WTC11 (cell line): ENCODE measurements around the gene CALML3. TPM values are rescaled to one million over a fixed set of nuclear protein-coding genes. Genes with fewer than 3 reads are reported as not detected.

ENCODE experiments used
- ATAC-seq: fragments of 200-7000 bp; cut with Tn5 transposase; 2 replicates; pipeline ENCODE4 v1.10.0; 2021; ENCODE audit warnings: mild to moderate bottlenecking, moderate library complexity
- CTCF ChIA-PET: fragments of 300-600 bp; sonication (Branson Sonifier 250); formaldehyde crosslinking; loops from one replicate; lab custom pipeline; 2021; ENCODE audit warnings: antibody characterized with exemption; lab: Charles Lee
- POLR2A ChIA-PET: fragments of 350-600 bp; sonication (Branson Sonifier 250); formaldehyde crosslinking; loops from one replicate; lab custom pipeline; 2021; ENCODE audit warnings: antibody characterized with exemption; lab: Charles Lee
- DNase-seq: peaks from one replicate; pipeline ENCODE4 v3.0.0; 2021; ENCODE audit warnings: low spot score
- H3K27ac Mint-ChIP-seq: 2 replicates; pipeline ENCODE4 v1.8.0; 2021; ENCODE audit warnings: mixed read lengths
- H3K27me3 Mint-ChIP-seq: 2 replicates; pipeline ENCODE4 v1.8.0; 2021; ENCODE audit warnings: low read depth, mild to moderate bottlenecking, moderate library complexity, mixed read lengths
- H3K36me3 Mint-ChIP-seq: 2 replicates; pipeline ENCODE4 v1.8.0; 2021; ENCODE audit warnings: mixed read lengths
- H3K4me1 Mint-ChIP-seq: 2 replicates; pipeline ENCODE4 v1.8.0; 2022; ENCODE audit warnings: mixed read lengths
- H3K4me3 Mint-ChIP-seq: 2 replicates; pipeline ENCODE4 v1.8.0; 2021; ENCODE audit warnings: mild to moderate bottlenecking, moderate library complexity, mixed read lengths
- H3K9me3 Mint-ChIP-seq: 2 replicates; pipeline ENCODE4 v1.8.0; 2021; ENCODE audit warnings: mixed read lengths
- CDX4 ChIP-seq: fragments of 250-450 bp; sonication (Bioruptor Pico); IDR thresholded peaks from 2 replicates; pipeline ENCODE4 v1.9.0; 2021; ENCODE audit warnings: moderate library complexity, mild to moderate bottlenecking, inconsistent platforms, borderline replicate concordance
- CREB1 ChIP-seq: sonication (generic); formaldehyde crosslinking; IDR thresholded peaks from 2 replicates; pipeline ENCODE4 v1.8.0; 2023; ENCODE audit warnings: mild to moderate bottlenecking, missing genetic modification reagents
- EMX1 ChIP-seq: fragments of 250-450 bp; sonication (Bioruptor Pico); IDR thresholded peaks from 2 replicates; pipeline ENCODE4 v1.8.0; 2021; ENCODE audit warnings: mild to moderate bottlenecking
- FOXP1 ChIP-seq: sonication (generic); formaldehyde crosslinking; IDR thresholded peaks from 2 replicates; pipeline ENCODE4 v1.8.0; 2022; ENCODE audit warnings: missing genetic modification reagents, mild to moderate bottlenecking, moderate library complexity, borderline replicate concordance
- JUN ChIP-seq: sonication (generic); formaldehyde crosslinking; IDR thresholded peaks from 2 replicates; pipeline ENCODE4 v1.8.0; 2023; ENCODE audit warnings: mild to moderate bottlenecking, missing genetic modification reagents
- MAX ChIP-seq: sonication (generic); formaldehyde crosslinking; IDR thresholded peaks from 2 replicates; pipeline ENCODE4 v1.8.0; 2022; ENCODE audit warnings: mild to moderate bottlenecking, missing genetic modification reagents
- NFATC4 ChIP-seq: fragments of 250-450 bp; sonication (Bioruptor Pico); IDR thresholded peaks from 2 replicates; pipeline ENCODE4 v1.9.0; 2021; ENCODE audit warnings: mild to moderate bottlenecking
- NFE2L1 ChIP-seq: sonication (generic); formaldehyde crosslinking; IDR thresholded peaks from 2 replicates; pipeline ENCODE4 v1.8.1; 2023; ENCODE audit warnings: missing genetic modification reagents
- OVOL2 ChIP-seq: fragments of 250-450 bp; sonication (Bioruptor Pico); IDR thresholded peaks from 2 replicates; pipeline ENCODE4 v1.9.0; 2021; ENCODE audit warnings: mild to moderate bottlenecking, borderline replicate concordance
- RORB ChIP-seq: fragments of 250-450 bp; sonication (Bioruptor Pico); IDR thresholded peaks from 2 replicates; pipeline ENCODE4 v1.9.0; 2021; ENCODE audit warnings: mild to moderate bottlenecking
- ZBTB21 ChIP-seq: sonication (generic); formaldehyde crosslinking; IDR thresholded peaks from 2 replicates; pipeline ENCODE4 v1.8.1; 2023; ENCODE audit warnings: mild to moderate bottlenecking, missing genetic modification reagents, borderline replicate concordance
- ZMAT4 ChIP-seq: fragments of 250-450 bp; sonication (Bioruptor Pico); IDR thresholded peaks from 2 replicates; pipeline ENCODE4 v1.9.0; 2021; ENCODE audit warnings: mild to moderate bottlenecking
- ZNF121 ChIP-seq: sonication (generic); formaldehyde crosslinking; IDR thresholded peaks from 2 replicates; pipeline ENCODE4 v1.8.0; 2023; ENCODE audit warnings: missing genetic modification reagents
- ZNF512 ChIP-seq: sonication (generic); formaldehyde crosslinking; IDR thresholded peaks from 2 replicates; pipeline ENCODE4 v1.8.1; 2022; ENCODE audit warnings: missing genetic modification reagents, borderline replicate concordance
- total RNA-seq: library from RNA; stranded (reverse); gene quantifications from 3 replicates; pipeline ENCODE4 v1.2.3, GENCODE V29; 2021
- TF ChIP-seq, protein P1 (sequence below): fragments of 200-600 bp; IDR thresholded peaks from 2 replicates; pipeline ENCODE4 v1.8.0; 2022; ENCODE audit warnings: antibody characterized with exemption
- TF ChIP-seq, protein P2 (sequence below): sonication (generic); formaldehyde crosslinking; IDR thresholded peaks from 2 replicates; pipeline ENCODE4 v1.8.1; 2022; ENCODE audit warnings: mild to moderate bottlenecking, moderate library complexity, missing genetic modification reagents
- TF ChIP-seq, protein P3 (sequence below): fragments of 250-450 bp; sonication (Bioruptor Pico); IDR thresholded peaks from 2 replicates; pipeline ENCODE4 v1.9.0; 2021; ENCODE audit warnings: mild to moderate bottlenecking

Gene CALML3
- total RNA-seq, 1 experiment from 2014 or later: not detected

GRCh38 chr10:5545778-5546710 lies 21.3 kb downstream of the CALML3 start:
- H3K36me3 Mint-ChIP-seq: peaks cover 16% of the 10 kb centered on the region
- ATAC-seq (no peak), DNase-seq (peak; percentile 6)
- ChIA-PET POLR2A (no interaction called here), CTCF (no interaction called here)
- H3K4me1 Mint-ChIP-seq: no peaks in the 10 kb centered on the region
- H3K4me3 Mint-ChIP-seq: no peak overlapping the region
- no peaks in the 10 kb centered on the region for H3K27me3 Mint-ChIP-seq
- peaks cover 26% of the 10 kb centered on the region for H3K9me3 Mint-ChIP-seq
- H3K27ac Mint-ChIP-seq: no peak overlapping the region
- TF ChIP-seq NFATC4 (CRISPR knock-in tag): no peak
- TF ChIP-seq, protein P1, sequence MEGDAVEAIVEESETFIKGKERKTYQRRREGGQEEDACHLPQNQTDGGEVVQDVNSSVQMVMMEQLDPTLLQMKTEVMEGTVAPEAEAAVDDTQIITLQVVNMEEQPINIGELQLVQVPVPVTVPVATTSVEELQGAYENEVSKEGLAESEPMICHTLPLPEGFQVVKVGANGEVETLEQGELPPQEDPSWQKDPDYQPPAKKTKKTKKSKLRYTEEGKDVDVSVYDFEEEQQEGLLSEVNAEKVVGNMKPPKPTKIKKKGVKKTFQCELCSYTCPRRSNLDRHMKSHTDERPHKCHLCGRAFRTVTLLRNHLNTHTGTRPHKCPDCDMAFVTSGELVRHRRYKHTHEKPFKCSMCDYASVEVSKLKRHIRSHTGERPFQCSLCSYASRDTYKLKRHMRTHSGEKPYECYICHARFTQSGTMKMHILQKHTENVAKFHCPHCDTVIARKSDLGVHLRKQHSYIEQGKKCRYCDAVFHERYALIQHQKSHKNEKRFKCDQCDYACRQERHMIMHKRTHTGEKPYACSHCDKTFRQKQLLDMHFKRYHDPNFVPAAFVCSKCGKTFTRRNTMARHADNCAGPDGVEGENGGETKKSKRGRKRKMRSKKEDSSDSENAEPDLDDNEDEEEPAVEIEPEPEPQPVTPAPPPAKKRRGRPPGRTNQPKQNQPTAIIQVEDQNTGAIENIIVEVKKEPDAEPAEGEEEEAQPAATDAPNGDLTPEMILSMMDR: no peak
- TF ChIP-seq EMX1: no peak
- TF ChIP-seq, protein P2, sequence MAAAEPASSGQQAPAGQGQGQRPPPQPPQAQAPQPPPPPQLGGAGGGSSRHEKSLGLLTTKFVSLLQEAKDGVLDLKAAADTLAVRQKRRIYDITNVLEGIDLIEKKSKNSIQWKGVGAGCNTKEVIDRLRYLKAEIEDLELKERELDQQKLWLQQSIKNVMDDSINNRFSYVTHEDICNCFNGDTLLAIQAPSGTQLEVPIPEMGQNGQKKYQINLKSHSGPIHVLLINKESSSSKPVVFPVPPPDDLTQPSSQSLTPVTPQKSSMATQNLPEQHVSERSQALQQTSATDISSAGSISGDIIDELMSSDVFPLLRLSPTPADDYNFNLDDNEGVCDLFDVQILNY (CRISPR knock-in tag): no peak
- no peak for TF ChIP-seq OVOL2 (CRISPR knock-in tag)
- TF ChIP-seq, protein P3, sequence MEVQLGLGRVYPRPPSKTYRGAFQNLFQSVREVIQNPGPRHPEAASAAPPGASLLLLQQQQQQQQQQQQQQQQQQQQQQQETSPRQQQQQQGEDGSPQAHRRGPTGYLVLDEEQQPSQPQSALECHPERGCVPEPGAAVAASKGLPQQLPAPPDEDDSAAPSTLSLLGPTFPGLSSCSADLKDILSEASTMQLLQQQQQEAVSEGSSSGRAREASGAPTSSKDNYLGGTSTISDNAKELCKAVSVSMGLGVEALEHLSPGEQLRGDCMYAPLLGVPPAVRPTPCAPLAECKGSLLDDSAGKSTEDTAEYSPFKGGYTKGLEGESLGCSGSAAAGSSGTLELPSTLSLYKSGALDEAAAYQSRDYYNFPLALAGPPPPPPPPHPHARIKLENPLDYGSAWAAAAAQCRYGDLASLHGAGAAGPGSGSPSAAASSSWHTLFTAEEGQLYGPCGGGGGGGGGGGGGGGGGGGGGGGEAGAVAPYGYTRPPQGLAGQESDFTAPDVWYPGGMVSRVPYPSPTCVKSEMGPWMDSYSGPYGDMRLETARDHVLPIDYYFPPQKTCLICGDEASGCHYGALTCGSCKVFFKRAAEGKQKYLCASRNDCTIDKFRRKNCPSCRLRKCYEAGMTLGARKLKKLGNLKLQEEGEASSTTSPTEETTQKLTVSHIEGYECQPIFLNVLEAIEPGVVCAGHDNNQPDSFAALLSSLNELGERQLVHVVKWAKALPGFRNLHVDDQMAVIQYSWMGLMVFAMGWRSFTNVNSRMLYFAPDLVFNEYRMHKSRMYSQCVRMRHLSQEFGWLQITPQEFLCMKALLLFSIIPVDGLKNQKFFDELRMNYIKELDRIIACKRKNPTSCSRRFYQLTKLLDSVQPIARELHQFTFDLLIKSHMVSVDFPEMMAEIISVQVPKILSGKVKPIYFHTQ (CRISPR knock-in tag): no peak
- TF ChIP-seq ZNF512: no peak
- no peak for TF ChIP-seq MAX (CRISPR knock-in tag)
- TF ChIP-seq JUN: no peak
- TF ChIP-seq NFE2L1 (CRISPR knock-in tag): no peak
- no peak for TF ChIP-seq CDX4 (CRISPR knock-in tag)
- TF ChIP-seq FOXP1 (CRISPR knock-in tag): no peak
- TF ChIP-seq RORB: no peak

GRCh38 chr10:5546891-5547680 lies 22.3 kb downstream of the CALML3 start:
- CTCF ChIA-PET: interaction anchor here (1.2 kb wide), 1 partner anchor 83 kb away, joined by 3 read pairs; no protein-coding TSS in a partner anchor
- no peaks in the 10 kb centered on the region for H3K4me1 Mint-ChIP-seq

More at GRCh38 chr10:5546891-5547680, 22.3 kb downstream of the CALML3 start:
- Mint-ChIP-seq H3K27me3 (no peaks in the 10 kb centered on the region), H3K4me3 (no peak overlapping the region), H3K36me3 (peaks cover 14% of the 10 kb centered on the region), H3K27ac (no peak overlapping the region), H3K9me3 (peaks cover 19% of the 10 kb centered on the region)
- DNase-seq: peak; percentile 3
- ATAC-seq: no peak
- no peak for TF ChIP-seq ZBTB21 (CRISPR knock-in tag)
- no peak for TF ChIP-seq CREB1 (CRISPR knock-in tag)
- TF ChIP-seq, protein P2 (CRISPR knock-in tag): no peak
- TF ChIP-seq ZMAT4: no peak
- no peak for TF ChIP-seq ZNF121 (CRISPR knock-in tag)
- POLR2A ChIA-PET: no interaction called here
